ENCODE measurements around the gene STK10.

DNA sequence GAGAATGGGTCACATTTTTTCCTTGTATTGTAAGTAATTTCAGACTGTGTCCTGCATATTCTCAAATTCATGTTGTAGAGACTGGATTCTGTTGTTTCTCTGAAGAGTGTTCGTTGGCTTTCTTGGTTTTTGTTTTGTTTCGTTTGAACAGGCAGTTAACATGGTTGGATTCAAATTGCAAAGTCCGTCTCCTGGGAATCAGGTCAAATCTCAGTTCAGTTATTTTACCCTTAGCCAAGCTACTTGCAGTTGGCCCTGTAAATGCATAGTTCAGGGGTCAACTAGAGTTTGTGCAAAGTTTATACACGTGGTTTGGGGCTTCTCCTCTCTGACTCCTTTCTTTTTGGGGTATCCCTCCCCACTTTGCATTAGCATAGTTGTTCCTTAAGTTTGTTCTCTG lies 159.9 kb downstream of the STK10 start:
- TF ChIP-seq, protein P1, sequence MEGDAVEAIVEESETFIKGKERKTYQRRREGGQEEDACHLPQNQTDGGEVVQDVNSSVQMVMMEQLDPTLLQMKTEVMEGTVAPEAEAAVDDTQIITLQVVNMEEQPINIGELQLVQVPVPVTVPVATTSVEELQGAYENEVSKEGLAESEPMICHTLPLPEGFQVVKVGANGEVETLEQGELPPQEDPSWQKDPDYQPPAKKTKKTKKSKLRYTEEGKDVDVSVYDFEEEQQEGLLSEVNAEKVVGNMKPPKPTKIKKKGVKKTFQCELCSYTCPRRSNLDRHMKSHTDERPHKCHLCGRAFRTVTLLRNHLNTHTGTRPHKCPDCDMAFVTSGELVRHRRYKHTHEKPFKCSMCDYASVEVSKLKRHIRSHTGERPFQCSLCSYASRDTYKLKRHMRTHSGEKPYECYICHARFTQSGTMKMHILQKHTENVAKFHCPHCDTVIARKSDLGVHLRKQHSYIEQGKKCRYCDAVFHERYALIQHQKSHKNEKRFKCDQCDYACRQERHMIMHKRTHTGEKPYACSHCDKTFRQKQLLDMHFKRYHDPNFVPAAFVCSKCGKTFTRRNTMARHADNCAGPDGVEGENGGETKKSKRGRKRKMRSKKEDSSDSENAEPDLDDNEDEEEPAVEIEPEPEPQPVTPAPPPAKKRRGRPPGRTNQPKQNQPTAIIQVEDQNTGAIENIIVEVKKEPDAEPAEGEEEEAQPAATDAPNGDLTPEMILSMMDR (IDR thresholded peaks at IDR 0.05; ENCODE audit: low read depth, low read length, poor library complexity, severe bottlenecking): no peak
- TF ChIP-seq EZH2phosphoT487 (IDR thresholded peaks at IDR 0.05; ENCODE audit: borderline replicate concordance, low read length): no peak

All from DOHH2 (cell line).